AG09319 (cell line): ENCODE measurements around the gene ZFPM1.
A peak's percentile ranks its signal among the peaks of the same experiment; 100 is the strongest.

ENCODE experiments used
- DNase-seq: peaks from one replicate; pipeline ENCODE4 v3.0.0-alpha.2; 2010; ENCODE audit warnings: low read depth; ENCODE audit errors: extremely low read depth
- TF ChIP-seq, protein P1 (sequence below): IDR thresholded peaks from 2 replicates; pipeline ENCODE4 v1.5.1; 2011; ENCODE audit warnings: low read depth, mild to moderate bottlenecking, inconsistent platforms, low read length, moderate library complexity

ZFPM1 gene

DNA sequence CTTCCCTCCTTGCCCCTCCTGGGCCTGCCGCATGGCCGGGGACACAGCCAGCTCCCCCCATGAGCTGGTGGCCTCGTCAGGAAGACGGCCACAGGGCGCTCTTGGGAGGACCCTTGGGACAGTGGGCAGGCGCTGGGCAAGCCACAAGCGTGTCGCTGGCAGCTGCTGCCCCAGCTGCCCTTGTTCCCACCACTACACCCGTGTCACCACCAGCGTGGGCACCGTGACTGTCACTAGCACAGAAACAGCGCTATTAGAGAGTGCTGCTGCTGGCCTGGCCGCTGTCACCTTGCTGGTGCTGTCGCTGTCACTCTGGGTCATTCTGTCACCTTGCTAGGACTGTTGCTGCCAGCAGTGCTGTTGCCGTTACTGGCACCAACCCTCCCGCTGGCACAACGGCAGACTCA is 47.2 kb downstream of the ZFPM1 start:
- TF ChIP-seq, protein P1, sequence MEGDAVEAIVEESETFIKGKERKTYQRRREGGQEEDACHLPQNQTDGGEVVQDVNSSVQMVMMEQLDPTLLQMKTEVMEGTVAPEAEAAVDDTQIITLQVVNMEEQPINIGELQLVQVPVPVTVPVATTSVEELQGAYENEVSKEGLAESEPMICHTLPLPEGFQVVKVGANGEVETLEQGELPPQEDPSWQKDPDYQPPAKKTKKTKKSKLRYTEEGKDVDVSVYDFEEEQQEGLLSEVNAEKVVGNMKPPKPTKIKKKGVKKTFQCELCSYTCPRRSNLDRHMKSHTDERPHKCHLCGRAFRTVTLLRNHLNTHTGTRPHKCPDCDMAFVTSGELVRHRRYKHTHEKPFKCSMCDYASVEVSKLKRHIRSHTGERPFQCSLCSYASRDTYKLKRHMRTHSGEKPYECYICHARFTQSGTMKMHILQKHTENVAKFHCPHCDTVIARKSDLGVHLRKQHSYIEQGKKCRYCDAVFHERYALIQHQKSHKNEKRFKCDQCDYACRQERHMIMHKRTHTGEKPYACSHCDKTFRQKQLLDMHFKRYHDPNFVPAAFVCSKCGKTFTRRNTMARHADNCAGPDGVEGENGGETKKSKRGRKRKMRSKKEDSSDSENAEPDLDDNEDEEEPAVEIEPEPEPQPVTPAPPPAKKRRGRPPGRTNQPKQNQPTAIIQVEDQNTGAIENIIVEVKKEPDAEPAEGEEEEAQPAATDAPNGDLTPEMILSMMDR, result no peak

DNA sequence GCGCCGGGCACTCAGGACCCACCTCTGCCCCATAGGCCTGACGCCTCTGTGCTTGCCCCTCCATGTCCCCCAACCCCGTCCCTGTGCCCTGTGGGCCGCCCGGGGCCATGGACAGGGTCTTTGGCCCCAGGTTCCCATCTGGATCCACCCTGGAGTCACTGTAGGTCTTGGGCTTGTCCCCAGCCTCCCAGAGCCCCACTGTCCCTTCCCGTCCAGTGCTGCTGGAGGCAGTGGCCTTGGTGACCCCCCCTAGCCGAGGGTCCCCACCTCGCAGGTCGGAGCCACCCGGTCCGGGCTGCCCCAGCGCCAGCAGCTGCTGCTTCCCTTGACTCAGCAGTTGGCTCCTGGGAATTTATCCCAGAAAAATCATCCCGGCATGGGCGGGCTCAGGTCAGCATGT is 49.3 kb downstream of the ZFPM1 start:
- TF ChIP-seq, protein P1, result no peak
- DNase-seq, result no peak

More for the DNA sequence above, 47.2 kb downstream of the ZFPM1 start:
- DNase-seq, result no peak

DNA sequence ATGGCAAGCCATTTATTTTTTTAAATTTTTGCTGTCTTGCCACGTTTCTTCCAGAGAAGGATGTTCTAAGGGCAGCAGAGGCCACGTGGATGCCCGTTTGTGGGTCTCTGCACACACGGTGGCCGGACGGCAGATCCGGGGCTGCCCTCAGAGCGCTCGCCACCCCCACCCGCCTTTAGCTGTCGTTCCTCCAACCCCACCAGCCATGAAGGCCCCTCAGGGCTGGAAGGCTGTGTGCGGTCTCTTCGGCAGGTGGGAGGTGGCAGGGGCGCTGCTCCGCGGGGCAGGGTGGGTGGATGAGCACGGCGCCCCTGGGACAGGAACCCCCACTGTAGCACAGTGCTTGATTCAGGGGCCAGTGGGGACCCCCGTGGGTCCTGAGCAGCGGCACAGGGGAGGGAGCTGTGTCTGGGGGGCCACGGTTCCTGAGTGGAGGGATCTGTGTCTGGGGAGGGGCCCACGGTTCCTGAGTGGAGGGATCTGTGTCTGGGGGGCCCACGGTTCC is 49.7 kb downstream of the ZFPM1 start:
- TF ChIP-seq, protein P1, result no peak
- DNase-seq, result no peak

DNA sequence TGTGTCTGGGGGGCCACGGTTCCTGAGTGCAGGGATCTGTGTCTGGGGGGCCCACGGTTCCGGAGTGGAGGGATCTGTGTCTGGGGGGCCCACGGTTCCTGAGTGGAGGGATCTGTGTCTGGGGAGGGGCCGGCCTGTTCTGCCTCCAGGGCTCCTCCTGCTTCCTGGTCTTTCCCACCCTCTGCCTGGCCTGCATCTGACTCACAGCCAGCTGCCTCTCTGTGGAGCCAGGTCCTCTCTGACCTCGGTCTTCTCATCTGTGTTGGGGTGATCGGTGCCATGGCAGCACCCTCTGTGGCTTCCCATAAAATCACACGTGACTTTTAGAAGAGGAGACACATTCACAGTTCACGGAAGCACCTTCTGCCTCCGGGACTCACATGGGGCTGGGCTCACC is 50.3 kb downstream of the ZFPM1 start:
- TF ChIP-seq, protein P1, result no peak
- no peak for DNase-seq

DNA sequence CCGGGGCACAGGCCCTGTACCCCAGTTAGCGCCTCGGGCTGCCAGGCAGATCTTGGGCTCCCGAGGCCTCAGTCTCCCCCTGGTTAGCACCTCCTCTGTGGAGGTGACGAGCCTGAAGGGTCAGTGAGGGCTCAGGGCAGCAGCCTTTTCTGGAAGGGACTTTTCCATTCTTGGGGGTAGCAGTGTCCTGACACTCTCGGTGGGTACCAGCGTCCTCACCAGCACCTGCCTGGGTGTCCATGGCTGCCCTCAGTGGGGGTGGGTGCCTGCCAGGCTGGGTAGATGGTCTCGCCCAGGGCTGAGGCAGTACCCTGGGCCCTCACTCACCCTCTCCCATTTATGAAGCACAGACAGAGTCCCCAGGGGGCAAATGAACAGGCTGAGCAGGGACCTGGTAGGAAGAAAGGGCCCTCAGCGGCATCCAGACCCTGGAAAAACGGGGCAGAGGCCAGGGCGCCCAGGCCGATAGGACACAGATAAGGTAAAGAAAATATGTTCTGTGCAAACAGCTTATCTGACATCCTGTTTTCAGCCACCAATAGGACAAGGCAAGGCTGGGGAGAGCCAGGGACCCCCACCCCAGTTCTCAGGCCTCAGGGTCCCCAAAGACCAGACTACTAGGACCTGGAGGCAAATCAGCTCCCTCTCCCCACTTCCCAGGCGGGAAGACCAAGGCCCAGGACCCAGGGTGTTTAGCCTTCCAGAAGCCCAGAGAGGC is 50.9 kb downstream of the ZFPM1 start:
- DNase-seq, result no peak
- TF ChIP-seq, protein P1, result no peak

DNA sequence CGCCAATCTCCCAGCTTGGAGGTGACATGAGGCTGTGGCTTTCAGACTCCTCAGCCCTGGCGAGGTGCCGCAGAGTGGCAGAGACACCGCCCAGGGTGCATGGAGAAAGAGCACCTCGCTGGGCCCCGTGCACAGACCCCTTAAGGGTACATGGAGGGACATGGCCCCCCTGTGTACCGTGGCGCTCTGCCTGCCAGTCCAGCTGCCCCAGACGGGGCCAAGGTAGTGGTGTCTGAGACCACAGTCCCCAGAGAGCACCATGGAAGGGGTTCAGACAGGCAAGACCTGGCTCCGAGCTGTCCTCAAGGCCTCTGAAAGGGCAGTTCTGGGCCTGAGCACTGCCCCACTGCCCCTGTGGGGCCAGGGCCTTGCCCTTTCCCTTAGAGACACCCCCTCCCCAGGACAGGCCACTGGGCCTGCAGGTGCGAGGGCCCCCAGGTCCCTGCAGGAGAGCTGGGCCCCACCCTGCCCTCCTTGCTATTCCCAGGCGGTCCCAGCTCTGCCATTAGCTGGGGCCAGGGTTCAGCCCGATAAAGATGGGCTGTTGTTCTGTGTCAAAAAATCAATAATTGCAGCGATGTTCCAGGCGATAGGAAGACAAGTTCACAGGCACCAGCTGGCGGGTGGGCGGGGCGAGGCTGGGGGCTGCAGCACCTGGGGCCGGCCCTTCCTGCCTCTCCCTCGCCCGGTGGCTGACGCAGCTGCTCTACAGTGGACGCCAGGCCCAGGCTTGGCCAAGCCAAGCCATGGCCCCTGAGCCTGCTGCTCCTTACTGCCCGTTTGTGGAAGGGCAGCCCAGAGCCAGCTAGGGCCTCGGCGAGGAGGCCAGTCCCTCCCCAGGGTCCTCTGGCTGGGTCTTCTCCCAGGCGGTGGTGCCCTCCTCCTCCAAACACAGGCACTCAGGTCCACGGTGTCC is 51.7 kb downstream of the ZFPM1 start:
- TF ChIP-seq, protein P1, result no peak
- DNase-seq, result no peak

DNA sequence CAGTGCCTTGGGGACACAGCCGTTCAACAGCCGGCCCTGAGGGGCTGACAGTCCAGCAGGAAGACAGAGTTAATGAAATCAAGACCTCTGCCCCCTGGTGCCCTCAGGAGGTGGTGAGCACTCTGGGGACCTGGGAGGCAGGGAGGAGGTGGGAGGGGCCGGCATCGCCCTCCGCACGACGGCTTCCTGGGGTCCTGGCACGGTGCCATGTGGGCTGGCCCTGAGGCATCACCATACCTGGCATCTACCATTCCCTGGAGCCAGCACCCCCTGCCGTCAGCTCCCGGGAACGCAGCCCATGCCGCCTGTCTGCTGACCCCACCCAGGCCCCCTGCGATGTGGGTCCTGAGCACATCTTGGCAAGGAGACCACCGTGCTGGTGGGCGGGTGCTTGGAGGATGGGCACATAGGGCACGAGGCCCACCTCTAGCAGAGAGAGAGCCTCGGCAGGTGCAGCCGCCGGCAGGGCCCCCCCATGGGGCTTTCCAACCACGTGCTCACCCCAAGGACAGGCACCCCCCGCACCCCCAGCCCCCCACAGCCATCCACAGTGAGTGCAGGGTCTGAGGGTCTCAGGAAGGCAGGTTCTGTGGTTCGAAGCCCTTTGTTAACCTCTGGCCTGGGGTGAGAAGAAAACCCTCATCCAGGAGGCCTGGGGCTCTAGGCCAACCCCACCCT is 52.5 kb downstream of the ZFPM1 start:
- TF ChIP-seq, protein P1, result peak; percentile 48
- no peak for DNase-seq
